ENCODE data around the gene FBXO31.

GRCh38 chr16:87321336-87322107 is 62.1 kb downstream of the FBXO31 start:
- TF ChIP-seq POLR2A (IDR thresholded peaks at IDR 0.05) (no peak), POLR2AphosphoS5 (IDR thresholded peaks at IDR 0.05) (no peak)
- TF ChIP-seq, protein P1, sequence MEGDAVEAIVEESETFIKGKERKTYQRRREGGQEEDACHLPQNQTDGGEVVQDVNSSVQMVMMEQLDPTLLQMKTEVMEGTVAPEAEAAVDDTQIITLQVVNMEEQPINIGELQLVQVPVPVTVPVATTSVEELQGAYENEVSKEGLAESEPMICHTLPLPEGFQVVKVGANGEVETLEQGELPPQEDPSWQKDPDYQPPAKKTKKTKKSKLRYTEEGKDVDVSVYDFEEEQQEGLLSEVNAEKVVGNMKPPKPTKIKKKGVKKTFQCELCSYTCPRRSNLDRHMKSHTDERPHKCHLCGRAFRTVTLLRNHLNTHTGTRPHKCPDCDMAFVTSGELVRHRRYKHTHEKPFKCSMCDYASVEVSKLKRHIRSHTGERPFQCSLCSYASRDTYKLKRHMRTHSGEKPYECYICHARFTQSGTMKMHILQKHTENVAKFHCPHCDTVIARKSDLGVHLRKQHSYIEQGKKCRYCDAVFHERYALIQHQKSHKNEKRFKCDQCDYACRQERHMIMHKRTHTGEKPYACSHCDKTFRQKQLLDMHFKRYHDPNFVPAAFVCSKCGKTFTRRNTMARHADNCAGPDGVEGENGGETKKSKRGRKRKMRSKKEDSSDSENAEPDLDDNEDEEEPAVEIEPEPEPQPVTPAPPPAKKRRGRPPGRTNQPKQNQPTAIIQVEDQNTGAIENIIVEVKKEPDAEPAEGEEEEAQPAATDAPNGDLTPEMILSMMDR (IDR thresholded peaks at IDR 0.05): no peak
